ENCODE data around the gene PAEP. TPM values are rescaled to one million over a fixed set of nuclear protein-coding genes. Genes with fewer than 3 reads are reported as not detected.

The PAEP gene
- total RNA-seq, 6 experiments from 2014 or later = not detected

- TF ChIP-seq CTCF (IDR thresholded peaks at IDR 0.05) = no peak
- TF ChIP-seq POLR2A (IDR thresholded peaks at IDR 0.05) = no peak
- 61% methylated on average over 7 of the region's 22 CpGs for WGBS (ENCODE audit: insufficient coverage, low coverage, low lambda C conversion rate, missing lambda C conversion rate)
- ATAC-seq = peak in 1 of 4 donors; percentile 31
- intact Hi-C loops (cut with DNase I) = no loop called here
- no peaks in the 10 kb centered on the region for H3K4me1 ChIP-seq
- H3K9me3 ChIP-seq = no peaks in the 10 kb centered on the region
- peak in 1 of 3 donors; percentile 31 for DNase-seq
- no peaks in the 10 kb centered on the region for H3K36me3 ChIP-seq
- H3K27ac ChIP-seq = no peak overlapping the region
- H3K4me3 ChIP-seq = no peak overlapping the region
- no peaks in the 10 kb centered on the region for H3K27me3 ChIP-seq
Measured at GRCh38 chr9:135575995-135576631, 14.6 kb downstream of the PAEP start.

GRCh38 chr9:135577256-135577655 lies 15.7 kb downstream of the PAEP start:
- no peak overlapping the region for H3K27ac ChIP-seq
- no peaks in the 10 kb centered on the region for H3K4me1 ChIP-seq
- ATAC-seq = no peak

GRCh38 chr9:135579356-135579755 lies 17.8 kb downstream of the PAEP start:
- no peak for TF ChIP-seq CTCF (IDR thresholded peaks at IDR 0.05)
- no peak for TF ChIP-seq POLR2A (IDR thresholded peaks at IDR 0.05)
- no peak overlapping the region for H3K27ac ChIP-seq

More at GRCh38 chr9:135577256-135577655, 15.7 kb downstream of the PAEP start:
- TF ChIP-seq POLR2A (IDR thresholded peaks at IDR 0.05) (no peak), CTCF (IDR thresholded peaks at IDR 0.05) (no peak)
- Histone ChIP-seq H3K36me3 (no peaks in the 10 kb centered on the region), H3K9me3 (no peaks in the 10 kb centered on the region), H3K27me3 (no peaks in the 10 kb centered on the region), H3K4me3 (no peak overlapping the region)
- intact Hi-C loops (cut with DNase I) = no loop called here
- 42% methylated on average over 6 of the region's 10 CpGs for WGBS (ENCODE audit: insufficient coverage, low coverage, low lambda C conversion rate, missing lambda C conversion rate)
- DNase-seq = peak in 1 of 3 donors; percentile 34

GRCh38 chr9:135579889-135580660 lies 18.5 kb downstream of the PAEP start:
- TF ChIP-seq CTCF (IDR thresholded peaks at IDR 0.05) (no peak), POLR2A (IDR thresholded peaks at IDR 0.05) (no peak)
- Histone ChIP-seq H3K4me1 (no peaks in the 10 kb centered on the region), H3K27me3 (no peaks in the 10 kb centered on the region), H3K36me3 (no peaks in the 10 kb centered on the region), H3K9me3 (no peaks in the 10 kb centered on the region), H3K27ac (no peak overlapping the region), H3K4me3 (no peak overlapping the region)
- intact Hi-C loops (cut with DNase I) = no loop called here
- 50% methylated on average over 8 of the region's 10 CpGs for WGBS (ENCODE audit: insufficient coverage, low coverage, low lambda C conversion rate, missing lambda C conversion rate)
- ATAC-seq = no peak
- no peak for DNase-seq

More at GRCh38 chr9:135579356-135579755, 17.8 kb downstream of the PAEP start:
- no peaks in the 10 kb centered on the region for H3K4me1 ChIP-seq
- H3K4me3 ChIP-seq = no peak overlapping the region
- no peaks in the 10 kb centered on the region for H3K9me3 ChIP-seq
- H3K36me3 ChIP-seq = no peaks in the 10 kb centered on the region
- intact Hi-C loops (cut with DNase I) = no loop called here
- 6% methylated on average over 2 of the region's 2 CpGs for WGBS (ENCODE audit: insufficient coverage, low coverage, low lambda C conversion rate, missing lambda C conversion rate)
- no peaks in the 10 kb centered on the region for H3K27me3 ChIP-seq
- ATAC-seq (no peak), DNase-seq (no peak)

Data from right lobe of liver (tissue), 6 donors.